Activated naive CD4-positive, alpha-beta T cell (primary cell): Measurements from ENCODE around the gene BANK1.
"Not testable (repeated sequence)": the region's sequence is repeated elsewhere in the genome, so short reads cannot be mapped to it uniquely, and the experiment has no call there.

ENCODE experiments used
- DNase-seq, 4 experiments: peaks; one replicate each; lab custom pipeline; 2025; lab: John Stamatoyannopoulos, UW

The BANK1 gene

DNA sequence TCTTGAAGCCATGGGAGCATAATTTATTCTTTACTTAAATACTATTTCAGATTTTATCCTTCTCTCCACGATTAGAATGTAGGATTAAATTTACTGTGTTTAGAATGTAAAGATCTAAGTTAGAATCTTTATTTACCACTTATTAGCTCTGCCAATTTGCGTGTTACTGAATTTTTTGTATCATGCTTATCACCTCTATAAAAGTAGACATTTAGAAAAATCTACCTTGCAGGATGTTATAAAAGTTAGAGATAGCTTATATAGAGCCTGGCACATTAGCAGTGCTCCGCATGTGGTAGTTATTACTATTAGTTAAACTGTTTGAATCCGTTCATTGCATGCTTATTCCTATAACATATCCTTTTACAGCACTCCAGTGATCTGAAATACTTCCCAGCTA, 97.9 kb downstream of the BANK1 start:
- no peak for DNase-seq

DNA sequence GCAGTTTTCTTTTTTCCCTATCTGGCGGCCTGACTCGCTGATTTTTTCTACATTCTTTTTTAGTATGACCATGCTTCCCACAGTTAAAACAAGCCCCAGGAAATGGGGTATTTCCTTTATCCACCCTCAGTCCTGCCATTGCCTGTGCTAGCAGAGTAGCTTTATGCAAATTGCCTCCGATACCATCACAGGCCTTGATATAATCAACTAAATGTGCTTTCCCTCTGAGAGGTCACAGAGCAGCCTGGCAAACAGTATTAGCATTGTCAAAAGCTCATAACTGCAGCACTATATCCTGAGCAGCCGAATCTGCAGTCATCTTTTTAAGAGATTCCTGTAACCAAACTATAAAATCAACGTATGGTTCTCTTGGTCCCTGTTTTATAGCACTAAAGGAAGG, 115.0 kb downstream of the BANK1 start:
- DNase-seq = not testable (repeated sequence)

DNA sequence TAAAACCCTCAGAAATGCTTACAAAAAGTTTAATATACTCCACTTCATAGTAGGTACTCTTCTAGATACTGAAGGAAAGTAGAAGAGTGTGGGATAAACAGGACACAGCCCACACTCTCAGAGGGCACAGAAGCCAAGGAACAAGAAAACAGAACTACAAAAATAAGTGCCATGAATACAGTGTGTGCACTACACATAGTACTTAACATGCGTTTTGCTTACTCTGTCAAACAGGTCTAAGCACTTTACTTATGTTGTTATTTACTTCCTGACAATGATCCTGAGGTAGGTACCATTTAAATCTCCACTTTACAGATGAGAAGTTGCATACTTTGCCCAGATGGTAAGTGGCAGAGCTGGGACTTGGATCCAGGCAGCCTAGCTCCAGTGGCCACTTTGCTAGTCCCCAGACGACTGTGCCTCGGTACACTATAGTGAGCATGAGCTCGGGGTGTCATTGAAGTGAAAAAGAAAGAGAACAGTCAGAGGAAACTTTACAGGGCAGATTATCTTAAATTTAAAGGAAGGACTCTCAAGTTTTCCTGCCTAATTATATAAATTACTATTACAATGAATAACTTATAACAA, 120.3 kb downstream of the BANK1 start:
- DNase-seq = no peak

DNA sequence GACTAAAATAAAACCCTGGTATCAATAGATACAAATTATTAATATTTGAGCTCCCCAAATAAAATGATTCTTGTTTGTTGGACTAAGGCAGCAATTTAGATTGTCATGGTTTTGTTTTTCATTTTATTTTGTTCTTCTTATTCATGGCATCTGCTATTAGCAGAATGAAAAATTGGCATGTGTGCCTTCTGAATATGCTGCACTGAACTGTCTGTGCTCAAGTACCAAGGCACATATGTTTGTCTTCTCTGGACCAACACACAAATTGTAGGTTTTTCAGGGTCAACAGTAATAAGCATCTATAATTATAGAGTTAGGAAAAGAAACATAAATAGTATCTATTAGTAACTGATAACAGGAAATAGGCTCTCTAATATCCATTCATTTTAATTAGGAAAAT, 121.1 kb downstream of the BANK1 start:
- no peak for DNase-seq

DNA sequence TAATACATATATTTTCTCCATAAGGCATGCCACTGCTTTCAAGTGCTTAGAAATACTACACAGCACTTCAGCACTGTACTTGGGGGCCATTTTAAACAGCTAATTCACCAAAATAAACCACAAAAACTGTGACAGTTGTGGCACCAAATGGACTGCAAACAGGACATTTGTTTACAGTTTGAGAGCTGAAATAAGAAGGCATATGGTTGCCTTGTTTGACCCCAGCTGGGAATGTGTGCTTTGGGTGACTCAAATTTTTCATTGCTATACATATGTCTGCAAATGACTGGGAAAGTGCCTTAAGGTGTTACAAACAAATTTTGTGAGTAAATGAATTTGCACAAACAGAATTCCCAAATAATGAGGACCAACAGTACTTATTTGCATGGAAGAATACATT, 124.2 kb downstream of the BANK1 start:
- DNase-seq = no peak

DNA sequence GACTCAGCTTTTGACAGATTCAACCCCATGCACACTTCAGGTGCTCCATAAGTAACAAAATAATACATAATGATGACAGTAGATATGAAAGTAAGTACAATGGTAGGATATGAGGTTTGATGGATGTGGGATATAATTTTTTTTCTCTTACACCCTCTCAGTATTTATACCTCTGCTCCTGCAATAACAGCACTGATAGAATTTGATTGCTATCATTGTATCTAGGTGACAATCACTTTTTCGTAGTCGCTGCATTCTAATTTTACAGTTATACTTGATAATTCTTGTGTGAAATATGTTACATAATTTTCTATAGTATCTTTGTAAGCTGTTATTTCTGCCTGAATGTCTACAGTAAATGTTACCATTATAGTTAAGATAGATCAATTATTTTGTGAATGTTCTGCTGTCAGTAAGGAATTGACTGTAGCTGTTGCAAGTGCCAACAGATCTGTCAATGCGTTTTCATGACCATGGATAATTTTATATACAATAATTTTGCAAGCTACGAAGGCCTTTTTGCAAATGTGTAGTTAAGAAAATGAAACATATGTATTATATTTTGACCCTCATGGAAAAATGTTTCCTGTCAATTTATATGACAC, 128.9 kb downstream of the BANK1 start:
- DNase-seq = no peak

DNA sequence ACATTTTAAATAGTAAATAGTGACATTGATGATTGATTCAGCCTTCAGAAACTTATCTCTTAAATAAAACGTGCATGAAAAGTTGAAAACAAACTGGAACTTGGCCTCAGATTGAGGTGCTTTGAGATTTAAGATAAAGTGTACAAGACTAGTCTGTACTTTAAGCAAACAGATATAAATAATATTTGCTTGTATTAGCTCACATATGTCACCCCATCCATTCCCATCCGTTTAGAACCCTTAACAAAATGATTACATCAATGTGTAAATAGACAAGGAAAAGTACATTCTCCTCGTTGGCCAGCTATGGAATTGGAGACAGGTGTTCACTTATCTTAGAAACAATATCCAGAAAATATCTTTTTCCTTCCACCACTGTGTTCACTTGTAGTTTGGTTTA, 130.8 kb downstream of the BANK1 start:
- DNase-seq = no peak

DNA sequence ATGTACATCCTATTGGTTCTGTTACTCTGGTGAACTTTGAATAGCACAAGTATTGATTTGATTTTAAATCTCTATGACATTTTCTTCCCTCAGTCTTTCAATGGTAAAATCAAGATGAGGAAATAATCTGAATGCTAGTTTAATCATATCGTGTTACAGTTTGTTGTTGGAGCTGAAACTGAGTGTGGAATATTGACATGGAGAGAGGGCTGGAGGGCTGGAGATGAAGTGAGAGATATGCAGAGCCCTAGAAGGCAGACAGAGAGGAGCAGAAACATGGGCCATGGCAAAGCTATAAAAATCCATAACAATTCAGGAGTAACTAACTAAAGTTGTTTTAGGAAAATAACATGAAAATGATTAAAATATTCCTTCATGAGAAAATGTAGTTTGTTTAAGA, 141.1 kb downstream of the BANK1 start:
- DNase-seq = no peak

DNA sequence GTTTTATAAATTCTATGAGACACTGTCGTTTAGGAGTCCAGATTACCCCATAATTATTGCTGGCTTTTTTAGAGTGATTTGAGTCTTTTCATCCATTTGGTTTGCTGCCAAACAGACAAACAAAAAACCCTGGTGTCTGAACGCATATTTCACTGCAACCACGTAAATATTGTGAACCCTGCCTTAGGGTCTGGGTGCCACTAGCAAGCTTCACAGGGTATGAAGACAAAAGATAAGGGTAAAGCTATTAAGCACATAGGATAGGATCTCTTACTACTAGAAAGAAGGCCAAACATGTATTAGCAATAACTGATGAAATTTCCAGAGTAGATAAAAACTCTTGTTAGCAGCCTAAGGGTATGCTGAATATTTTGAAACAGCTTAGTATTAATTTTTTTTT, 143.3 kb downstream of the BANK1 start:
- DNase-seq = no peak

DNA sequence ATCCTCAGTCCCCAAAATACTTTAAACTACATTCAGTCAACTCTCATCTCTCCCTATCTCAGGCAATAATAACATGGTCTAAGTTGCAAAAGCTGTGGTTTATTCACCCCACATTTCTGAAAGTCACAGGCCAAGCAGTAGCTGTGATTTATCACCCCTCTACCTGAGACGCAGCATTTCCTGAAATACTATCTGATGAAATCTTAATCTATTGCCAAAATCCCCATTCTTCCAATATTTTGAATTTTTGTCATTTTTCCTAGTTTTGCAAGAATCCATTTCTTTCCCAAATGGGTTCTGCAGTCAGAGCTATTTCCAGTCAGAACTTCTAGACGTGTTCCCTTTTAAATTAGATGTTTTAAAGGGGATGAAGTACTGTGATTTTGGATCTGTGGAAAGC, 148.3 kb downstream of the BANK1 start:
- no peak for DNase-seq

DNA sequence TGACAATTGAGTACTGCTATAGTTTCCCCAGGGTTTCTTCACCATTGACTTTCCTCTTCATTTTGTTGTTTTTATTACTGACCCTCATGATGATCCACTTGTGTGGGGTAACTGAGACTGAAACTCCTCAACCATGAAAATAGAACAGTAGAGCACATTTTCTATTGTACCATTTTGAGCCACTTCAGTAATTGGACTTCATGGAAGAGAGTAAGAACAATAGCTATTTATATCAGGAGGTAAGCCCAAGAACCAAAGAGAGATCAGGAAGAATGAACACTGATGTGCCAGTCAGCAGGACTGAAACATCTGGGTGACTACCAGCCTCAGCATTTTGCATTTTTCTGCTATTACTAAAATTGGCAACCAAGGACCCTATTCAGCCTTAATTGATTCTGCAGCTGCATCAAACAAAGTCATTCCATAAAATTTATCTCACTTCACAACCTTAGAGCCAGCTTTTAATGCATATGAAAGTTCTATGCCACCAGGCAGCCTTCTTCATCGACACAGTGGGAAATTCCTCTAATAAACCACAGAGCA, 151.4 kb downstream of the BANK1 start:
- DNase-seq = no peak

DNA sequence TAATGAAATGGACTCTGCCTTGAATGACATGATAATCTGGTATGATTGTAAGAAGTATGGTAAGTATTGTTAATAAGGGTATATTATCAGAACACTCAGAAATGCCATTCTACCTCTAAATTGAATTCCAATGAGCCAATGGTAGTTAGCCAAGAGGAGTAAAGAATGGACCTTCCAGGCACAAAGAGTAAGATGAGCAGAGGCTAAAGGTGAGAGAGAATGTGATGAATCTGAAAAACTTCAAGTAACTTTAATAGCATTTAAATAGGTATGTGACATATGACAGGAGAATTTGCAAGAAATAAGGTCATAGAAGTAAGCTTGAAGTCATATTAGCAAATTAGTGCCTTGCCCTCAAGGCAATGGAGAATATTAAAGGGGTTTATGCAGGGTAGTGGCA, 152.4 kb downstream of the BANK1 start:
- no peak for DNase-seq

DNA sequence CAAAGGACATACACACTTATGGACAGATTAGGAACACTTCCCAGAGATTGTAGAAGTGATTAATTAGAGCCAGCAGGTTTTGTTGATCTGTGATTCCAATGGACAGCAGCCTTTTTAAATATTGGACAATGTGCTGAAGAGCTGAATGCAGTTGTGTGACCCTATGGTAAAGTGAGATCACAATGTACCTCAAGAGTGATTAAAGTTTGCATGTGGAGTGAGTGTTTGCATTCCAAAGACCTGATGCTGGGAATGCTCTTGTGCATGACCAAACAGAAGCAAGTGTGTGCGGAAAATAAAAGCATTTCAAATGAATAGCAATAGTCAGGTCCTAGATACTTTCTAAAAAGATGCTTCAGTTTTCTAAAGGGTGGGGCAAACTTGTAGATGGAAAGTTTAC, 154.1 kb downstream of the BANK1 start:
- no peak for DNase-seq

DNA sequence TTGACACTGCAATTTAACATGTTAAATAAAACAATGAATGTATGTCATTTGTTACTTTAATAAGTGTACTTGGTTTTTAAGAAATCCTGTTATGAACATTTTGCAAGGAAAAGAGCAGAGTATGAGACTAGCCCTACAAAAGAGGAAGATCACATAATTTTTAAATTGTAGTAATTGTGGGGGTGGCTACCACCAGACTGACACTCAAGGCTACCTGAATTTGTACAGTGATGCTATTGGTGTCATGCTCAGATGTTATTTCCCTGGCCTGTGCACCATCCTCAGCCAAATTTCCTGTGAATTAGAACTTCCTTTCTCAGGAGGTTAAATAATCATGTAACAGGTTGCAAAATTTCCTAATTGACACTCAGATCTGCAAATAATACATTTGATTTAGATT, 157.5 kb downstream of the BANK1 start:
- DNase-seq = no peak

DNA sequence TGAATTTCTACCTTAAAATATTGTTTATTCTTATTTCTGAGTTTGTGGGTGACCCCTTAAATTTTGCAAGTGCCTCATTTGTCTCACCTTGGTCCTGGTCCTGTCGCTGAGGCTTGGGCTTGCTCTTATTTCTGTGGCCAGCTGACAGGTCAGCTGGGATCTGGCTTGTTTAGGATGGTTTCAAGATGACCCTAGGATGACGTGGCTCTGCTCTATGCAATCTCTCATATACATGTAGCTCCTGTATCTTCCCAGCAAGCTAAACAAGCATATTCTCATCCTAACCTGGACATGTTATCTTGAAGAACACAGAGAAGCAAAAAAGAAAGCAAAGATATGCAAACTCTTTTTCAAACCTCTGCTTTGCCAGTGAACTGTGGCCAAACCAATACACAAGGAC, 158.4 kb downstream of the BANK1 start:
- DNase-seq = no peak

DNA sequence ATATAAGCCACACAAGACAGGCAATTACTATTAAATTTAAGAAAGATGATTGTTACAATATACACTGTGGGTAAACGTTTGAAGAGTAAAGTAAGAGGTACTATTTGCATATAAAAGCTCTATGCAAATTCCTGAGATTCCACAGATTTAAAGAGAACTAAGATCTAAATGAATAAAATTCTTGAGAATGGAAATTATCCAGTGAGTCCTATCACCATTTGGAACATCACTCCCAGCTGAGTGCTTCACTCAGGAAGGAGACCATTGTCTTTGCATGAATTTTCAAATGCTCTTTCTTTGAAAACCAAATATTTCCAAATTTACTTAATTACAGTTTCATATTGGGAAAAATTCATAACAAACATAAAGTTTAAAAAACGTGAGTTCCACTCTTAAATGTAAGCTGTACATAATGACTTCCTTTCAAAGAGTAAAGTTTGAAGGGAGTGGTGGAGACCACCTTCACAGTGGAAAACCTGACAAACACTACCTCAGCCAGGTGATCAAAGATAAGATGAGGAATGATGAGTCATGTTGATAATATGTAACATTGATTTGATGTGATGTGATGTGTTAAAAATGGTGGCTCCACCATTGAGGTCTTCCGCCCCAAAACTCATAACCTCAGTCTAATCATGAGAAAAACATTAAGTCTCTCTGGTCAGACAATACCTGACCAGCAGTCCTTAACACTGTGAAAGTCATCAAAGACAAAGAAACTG, 159.9 kb downstream of the BANK1 start:
- no peak for DNase-seq

DNA sequence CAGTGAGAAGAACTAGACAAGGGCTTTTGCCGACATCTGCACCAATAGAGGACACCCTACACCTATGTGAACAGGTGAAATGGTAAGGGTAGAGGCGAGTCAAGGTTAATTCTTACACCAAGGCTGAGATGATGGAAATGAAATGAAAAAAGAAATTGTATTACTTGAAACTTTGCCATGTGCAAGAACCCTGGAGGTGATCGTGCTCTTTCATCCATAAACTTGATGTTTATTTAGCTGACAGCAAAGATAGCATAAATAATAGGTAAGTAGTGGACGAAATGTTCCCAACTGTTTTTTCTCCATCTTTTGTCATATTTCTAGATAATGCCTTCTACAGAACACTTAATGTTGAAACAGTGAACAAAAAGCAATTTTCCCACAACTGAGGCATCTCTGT, 162.5 kb downstream of the BANK1 start:
- no peak for DNase-seq

DNA sequence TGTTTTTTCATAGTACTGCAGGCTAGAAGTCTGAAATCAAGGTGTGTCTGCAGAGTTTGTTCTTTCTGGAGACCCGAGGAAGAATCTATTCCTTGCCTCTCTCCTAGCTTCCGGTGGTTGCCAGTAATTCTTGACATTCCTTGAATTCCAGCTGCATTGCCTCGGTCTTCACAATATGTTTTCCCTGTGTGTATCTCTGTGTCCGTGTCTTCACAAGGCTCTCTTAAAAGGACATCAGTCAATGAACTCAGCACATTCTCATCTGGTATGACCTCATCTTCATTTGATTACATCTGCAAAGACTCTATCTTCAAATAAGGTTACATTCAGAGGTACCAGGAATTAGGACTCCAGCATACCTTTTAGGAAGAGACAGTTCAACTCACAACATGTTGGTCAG, 163.4 kb downstream of the BANK1 start:
- no peak for DNase-seq

DNA sequence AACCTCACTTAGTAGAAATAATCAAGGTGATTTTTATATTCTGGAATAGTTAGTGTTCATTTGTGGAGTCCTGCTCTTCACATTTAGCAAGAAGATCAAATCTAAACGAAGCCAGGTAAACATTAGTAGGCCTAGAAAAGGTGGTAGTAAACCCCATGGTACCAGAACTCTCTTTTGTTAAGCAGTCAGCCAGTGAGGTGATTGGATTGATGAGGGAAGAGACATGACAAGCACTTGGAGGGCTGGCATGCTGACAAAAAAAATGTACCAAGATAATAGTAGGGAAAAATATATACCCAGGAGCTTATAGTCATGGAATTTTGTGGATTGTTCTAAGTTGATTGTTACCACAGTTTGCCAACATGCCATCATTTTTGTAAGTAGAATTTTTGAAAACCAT, 163.8 kb downstream of the BANK1 start:
- DNase-seq = no peak

DNA sequence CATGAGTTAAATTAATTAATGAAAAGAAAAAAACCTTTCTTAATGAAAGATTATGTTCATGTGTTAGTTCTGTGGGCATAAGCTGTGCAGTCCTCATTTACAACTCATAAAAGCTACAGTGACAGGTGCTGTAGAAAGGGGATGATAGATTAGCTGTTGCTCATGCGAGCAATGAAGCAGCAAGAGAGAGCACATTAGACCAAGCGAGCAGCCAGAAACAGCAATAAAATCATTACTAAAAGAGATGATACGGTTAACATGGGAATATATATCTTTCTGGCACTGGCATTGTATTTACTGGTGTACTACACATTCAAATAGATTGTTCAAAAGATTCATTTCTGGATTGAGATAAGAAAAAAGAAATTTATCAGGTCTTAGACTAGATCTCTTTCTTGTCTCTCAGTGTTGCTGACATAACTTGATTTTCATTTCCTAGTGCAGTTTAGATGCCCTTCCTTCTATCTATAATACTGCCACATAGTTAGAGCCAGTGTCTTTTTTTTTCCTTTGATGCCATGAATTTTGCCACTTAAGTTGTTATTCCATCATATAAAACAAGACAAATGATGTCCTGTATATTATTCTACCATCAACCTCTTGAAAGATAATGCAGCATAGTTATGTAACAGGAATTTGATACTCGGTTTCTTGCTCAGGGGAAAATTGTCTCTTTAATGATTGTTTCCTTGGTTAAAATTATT, 164.6 kb downstream of the BANK1 start:
- DNase-seq = no peak

DNA sequence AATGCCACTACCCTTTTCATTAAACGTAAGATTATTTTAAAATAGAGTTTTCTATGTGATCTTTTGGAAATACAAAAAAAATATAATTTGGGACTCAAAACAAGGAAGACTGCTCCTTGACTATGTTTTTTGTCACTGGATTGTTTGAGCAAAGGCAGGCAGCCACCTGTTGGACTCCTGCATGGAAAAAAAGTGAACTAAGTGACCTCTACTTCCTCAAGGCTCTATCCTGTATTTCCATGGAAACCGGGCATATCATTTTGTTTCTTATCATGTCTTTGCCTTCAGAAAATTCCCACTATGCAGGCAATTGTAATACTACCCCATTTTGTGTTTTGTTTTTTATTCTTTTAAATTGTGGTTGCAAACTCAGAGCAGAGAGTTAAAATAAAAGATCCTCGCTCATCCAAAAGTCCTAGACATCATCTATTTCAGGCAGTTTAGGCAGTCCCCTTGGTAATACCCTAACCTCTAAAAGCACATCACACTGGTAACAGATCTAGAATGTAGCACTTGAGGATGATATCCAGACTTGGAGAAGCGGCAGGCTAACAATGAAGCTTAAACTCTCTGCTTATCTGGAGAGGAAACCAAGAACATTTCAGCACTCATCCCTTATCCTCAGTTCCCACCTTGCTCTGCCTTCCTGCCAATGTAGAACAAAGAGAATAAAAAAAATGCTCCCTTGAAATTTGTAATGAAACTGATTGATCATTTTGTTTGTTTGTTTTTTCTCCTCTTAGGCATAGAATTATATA, 165.7 kb downstream of the BANK1 start:
- DNase-seq = no peak

DNA sequence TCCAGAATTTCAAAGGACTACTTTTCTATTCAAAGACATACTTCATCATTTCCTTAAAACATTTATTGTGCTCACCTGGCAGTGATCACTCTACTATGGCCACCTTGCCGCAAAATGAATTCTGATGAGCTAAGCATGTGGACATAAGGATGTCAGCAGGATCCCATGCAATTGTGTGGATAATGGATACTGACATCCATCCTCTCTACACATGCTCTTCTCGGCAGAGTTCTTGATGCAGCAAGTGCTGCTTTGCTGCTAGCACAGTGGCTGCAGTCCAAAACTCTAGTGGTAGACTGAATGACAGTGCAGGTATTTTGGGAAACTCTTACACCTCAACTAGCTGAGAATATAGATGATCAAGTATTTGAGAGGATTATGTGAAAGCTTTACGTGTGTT, 168.0 kb downstream of the BANK1 start:
- DNase-seq = no peak
